GM18907 (cell line): ENCODE data around the gene MRC1.
"Not testable (repeated sequence)": the region's sequence is repeated elsewhere in the genome, so short reads cannot be mapped to it uniquely, and the experiment has no call there.

ENCODE experiments used
- ATAC-seq: cut with Tn5 transposase; IDR thresholded peaks from one replicate; pipeline ENCODE4 v1.9.1; 2021; ENCODE audit warnings: mild to moderate bottlenecking, moderate library complexity; ENCODE audit not compliant: unreplicated experiment

MRC1 gene

DNA sequence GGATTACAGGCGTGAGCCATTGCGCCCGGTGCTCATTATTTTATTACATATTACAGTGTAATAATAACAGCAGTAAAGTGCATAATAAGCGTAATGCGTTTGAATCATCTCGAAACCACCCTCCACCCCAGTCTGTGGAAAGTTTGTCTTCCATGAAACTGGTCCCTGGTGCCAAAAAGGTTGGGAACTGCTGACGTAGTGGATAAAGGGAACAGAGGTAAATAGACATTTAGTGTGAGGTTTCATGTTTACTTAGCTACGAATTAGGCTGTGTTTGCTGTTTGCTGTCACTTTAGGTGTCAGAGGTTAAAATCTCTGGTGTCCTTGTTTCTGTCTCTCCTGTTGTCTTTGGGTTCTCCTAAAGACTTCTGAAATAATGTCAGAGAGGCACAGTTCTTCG, 82.3 kb downstream of the MRC1 start:
- ATAC-seq: no peak

GRCh38 chr10:17904564-17904963, 95.4 kb downstream of the MRC1 start:
- no peak for ATAC-seq

DNA sequence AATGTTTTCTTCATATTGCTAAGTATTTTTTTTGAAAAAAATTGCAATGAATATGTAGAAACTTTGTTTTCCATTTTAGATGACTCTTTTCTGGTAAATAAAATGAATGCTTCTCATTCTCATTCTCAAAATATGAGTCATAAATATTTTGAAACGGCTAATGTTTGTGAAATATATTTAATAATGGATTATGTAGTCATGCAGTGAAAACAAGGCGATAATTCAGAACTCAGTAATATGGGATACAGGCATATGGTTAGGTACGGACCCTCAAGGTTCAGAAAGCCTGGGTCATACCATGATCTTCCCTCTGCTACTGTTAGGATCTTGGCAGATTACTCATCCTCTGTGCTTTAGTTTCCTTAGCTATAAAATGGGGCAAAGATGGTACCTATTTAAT, 96.3 kb downstream of the MRC1 start:
- ATAC-seq: no peak

GRCh38 chr10:17906002-17906401, 96.9 kb downstream of the MRC1 start:
- ATAC-seq: no peak

GRCh38 chr10:17907641-17908040, 98.5 kb downstream of the MRC1 start:
- no peak for ATAC-seq

DNA sequence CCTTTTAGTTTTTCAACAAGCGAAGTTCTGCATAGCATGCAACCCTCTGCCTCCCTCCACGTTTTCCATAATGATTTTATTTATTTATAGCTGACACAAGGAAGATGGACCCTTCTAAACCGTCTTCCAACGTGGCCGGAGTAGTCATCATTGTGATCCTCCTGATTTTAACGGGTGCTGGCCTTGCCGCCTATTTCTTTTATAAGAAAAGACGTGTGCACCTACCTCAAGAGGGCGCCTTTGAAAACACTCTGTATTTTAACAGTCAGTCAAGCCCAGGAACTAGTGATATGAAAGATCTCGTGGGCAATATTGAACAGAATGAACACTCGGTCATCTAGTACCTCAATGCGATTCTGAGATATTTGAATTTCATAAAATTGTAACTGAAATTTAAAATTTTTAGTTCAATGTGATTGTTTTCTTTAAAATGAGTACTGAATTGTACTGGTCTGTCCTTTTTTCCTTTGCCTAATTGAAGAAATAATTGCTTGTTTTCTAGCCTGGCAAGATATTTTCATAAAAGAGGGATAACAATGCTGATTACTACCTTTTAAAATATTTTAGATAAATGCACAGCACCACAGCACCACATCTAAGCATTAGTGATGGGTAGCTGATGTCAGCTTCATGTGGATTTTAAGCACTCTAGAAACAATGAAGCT, 101.1 kb downstream of the MRC1 start:
- peak; percentile 67 for ATAC-seq

GRCh38 chr10:17912754-17913153, 103.6 kb downstream of the MRC1 start:
- ATAC-seq: no peak

DNA sequence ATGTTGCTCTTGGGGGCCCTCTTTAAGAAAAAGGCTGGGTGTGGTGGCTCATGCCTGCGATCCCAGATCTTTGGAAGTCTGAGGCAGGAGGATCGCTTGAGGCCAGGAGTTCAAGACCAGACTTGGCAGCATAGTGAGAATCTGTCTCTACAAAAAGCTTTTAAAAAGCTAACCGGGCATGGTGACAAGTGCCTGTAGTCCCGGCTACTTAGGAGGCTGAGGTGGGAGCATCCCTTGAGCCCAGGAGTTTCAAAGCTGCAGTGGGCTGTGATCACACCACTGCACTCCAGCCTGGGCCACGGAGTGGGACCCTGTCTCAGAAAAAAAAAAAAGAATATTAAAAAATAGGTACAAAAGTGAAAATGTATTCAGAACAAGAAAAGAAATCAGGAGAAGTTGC, 104.5 kb downstream of the MRC1 start:
- ATAC-seq: no peak

DNA sequence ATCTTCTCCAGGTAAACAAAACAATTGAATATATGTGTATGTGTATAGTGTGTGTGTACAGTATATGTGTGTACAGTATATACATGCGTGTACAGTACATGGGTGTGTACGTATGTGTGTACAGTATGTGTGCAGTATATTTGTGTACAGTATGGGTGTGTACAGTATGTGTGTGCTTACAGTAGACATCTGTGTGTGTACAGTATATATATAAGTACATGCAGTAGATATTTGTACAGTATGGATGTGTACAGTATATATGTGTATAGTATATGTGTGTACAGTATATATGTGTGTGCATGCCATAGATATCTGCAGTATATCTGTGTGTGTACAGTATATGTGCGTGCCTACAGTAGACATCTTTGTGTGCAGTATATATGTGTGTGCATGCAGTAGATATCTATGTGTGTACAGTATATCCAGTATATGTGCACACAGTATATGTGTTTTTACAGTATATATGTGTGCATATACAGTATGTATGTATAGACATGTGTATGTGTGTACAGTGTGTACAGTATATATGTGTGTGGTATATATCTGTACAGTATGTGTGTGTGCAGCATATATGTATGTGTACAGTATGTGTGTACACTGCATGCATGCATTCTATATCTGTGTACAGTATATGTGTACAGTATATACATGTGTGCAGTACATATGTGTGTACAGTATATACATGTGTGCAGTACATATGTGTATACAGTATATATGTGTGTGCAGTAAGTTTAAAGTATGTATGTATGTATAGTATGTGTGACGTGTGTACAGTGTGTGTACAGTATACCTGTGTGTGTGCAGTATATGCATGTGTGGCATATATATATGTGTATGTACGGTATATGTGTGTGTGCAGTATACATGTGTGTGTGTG, 105.3 kb downstream of the MRC1 start:
- no peak for ATAC-seq

- ATAC-seq: no peak
Measured at GRCh38 chr10:17915181-17915580, 106.0 kb downstream of the MRC1 start.

DNA sequence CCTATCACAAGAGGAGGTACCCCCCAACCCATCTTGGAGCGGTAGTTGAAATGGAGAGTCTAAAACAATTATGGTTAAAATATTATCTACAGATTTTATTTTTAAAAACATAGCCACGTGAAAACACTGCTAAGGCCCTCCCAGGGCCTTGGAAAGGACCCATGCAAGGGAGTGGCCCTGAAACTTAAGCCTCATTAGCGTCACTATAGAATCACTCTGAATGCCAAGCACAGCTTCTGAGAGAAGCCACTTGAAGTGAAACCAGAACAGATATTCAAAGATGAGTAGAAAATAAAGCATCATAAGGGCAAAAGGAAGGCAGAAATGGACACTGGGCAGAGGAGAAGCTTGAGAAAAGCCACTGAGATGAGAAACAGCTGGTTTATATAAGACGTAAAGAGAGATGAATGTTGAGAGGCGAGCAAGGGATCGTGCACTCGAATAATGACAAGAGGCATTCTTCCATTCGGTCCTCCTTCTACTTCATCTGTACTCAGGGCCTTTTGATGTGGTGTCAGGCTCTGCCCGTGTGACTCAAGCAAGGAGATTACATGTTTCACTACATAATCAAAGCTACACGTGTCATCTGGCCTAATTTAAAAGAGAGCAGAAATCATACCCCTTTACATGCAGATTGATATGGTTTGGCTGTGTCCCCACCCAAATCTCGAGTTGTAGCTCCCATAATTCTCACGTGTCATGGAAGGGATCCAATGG, 109.2 kb downstream of the MRC1 start:
- ATAC-seq: no peak

DNA sequence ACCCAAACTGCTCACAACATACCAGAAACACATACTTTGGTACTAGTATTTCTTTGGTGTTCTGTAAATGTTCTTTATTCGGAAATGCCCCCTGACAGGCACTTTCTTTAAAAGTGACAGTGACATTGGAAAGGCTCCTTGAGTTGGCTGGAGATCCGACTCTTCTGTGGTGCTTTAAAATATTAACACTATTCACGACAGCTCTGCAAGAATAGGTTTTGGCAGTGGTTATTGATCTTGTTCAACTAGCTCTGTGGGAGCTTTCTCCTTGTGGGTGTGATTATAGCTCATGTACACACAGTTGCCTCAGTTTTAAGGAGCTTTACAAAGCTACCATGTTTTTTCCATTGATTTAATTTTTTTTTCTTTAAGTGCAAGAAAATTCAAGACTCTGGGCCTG, 112.2 kb downstream of the MRC1 start:
- no peak for ATAC-seq

DNA sequence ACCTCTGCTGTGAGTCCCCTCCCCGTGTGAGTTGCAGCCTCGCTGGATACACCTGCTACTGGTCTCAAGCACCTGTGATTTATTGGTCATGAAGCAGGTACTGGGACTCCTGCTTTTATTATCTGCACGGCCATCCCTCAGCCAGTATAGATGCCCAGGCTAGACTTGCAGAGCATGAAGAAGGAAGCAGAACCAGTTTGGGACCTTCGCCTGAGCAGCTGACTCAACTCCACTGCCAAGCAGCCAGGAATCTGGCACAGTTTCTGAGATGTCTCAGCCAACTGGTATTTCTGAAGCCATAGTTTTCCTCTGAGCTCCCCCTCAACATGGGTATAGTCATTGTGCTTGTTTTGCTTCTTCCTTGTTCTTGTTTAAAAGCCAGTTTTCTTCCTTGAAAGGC, 114.6 kb downstream of the MRC1 start:
- ATAC-seq: no peak

GRCh38 chr10:17943033-17943745, 134.0 kb downstream of the MRC1 start:
- ATAC-seq: no peak

GRCh38 chr10:17950269-17950668, 141.1 kb downstream of the MRC1 start:
- not testable (repeated sequence) for ATAC-seq

- no peak for ATAC-seq
Measured at GRCh38 chr10:17950726-17951125, 141.6 kb downstream of the MRC1 start.

DNA sequence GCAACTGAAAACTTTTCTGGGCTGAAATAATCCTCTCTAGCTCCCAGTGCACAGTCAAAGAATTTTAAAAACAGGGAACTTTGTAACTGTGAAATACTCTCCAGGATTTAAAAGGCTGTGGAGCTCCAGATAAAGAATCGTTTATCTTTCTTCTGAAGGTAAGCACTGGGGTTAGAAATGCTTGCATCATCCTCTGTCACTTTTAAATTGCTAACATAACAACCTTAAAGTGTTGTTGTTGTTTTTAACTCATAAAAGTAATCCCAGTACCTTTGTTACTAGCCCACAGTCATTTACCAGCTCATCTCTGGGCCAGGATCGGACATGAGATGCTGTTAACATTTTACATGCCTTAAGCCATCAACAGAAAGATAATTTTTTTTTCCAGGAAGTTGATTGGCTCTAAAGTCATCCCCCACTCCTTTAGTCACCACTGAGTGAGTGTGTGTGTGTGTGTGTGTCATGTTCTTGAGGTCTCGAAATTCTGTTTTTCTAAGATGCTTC, 142.8 kb downstream of the MRC1 start, which contains the start of gene SLC39A12:
Gene SLC39A12 (plus strand): TSS at position 51 of the 504 bp plus-strand sequence. CDS start 1,359 bp downstream, outside the sequence.
- ATAC-seq: no peak

- ATAC-seq: not testable (repeated sequence)
Measured at GRCh38 chr10:17954372-17954771, 145.2 kb downstream of the MRC1 start.

DNA sequence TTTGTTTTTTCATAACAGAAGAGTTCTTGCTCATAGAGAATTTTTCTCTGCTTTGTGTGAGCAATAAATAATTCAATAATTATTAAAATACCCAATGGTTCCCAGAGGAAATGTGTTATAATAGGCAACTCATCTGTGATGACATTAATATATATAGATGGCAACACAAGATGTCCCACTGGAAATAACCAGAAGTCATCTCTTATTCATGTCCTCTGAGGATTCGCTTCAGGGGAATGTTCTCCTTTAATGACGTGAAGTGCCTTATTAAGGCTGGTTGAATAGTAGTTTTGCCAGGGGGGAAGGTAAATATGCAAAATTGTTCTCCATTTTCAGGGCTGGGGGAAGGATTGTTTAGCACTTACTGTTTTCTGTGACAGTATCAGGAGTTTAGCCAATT, 145.7 kb downstream of the MRC1 start:
- ATAC-seq: no peak

GRCh38 chr10:17958049-17958448, 148.9 kb downstream of the MRC1 start:
- no peak for ATAC-seq

GRCh38 chr10:17959870-17960269, 150.7 kb downstream of the MRC1 start:
- no peak for ATAC-seq
